Measurements from ENCODE around the gene SNRNP25.

GRCh38 chr16:64914-65255 lies 11.3 kb downstream of the SNRNP25 start:
- no peak for TF ChIP-seq EZH2 (IDR thresholded peaks at IDR 0.05; ENCODE audit: borderline replicate concordance, low read depth, low read length, severe bottlenecking)
- TF ChIP-seq GATA2 (IDR thresholded peaks at IDR 0.05; ENCODE audit: insufficient read depth, insufficient read length, low read depth, low read length): no peak
- no peak for TF ChIP-seq CTCF (IDR thresholded peaks at IDR 0.05; ENCODE audit: extremely low read depth in 1 of 2, insufficient read depth in 1 of 2, low read depth in 1 of 2, low read length in 2 of 2)
- TF ChIP-seq JUN (IDR thresholded peaks at IDR 0.05; ENCODE audit: borderline replicate concordance, insufficient read depth, insufficient read length, low read depth): no peak
- no peak for TF ChIP-seq POLR2AphosphoS5 (IDR thresholded peaks at IDR 0.05; ENCODE audit: insufficient read depth, low read depth, low read length)
